Measurements from ENCODE around the gene GRAMD4.

Gene GRAMD4

DNA sequence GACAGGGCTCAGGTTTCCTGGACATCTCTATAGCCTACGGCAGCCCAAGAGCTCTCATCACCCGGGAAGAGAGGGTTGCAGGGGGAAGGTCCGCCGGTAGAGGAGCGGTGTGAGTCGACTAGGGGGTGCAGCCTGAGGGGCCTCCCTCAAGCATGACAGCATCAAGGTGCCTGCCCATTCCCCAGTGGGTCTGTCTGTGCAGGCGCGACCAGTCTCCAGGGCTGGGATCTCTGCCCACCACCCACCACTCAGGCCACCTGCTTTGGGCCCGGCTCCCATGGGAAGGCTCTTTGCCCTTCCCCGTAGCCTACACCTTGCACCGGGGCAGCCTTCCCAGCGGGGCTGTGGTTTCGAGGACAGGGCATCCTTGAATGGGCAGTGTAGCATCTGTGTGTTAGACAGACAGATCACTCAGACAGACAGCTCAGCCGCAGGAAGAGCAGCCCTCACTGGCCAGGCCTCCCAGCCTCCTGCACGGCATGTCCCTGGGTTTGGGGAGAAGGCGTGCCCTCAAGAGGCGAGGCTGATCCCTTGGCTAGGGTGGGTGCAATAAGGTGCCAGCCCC is 88.7 kb downstream of the GRAMD4 start:
- no peak for DNase-seq (ENCODE audit: low read depth in 3 of 3, low spot score in 1 of 3)

DNA sequence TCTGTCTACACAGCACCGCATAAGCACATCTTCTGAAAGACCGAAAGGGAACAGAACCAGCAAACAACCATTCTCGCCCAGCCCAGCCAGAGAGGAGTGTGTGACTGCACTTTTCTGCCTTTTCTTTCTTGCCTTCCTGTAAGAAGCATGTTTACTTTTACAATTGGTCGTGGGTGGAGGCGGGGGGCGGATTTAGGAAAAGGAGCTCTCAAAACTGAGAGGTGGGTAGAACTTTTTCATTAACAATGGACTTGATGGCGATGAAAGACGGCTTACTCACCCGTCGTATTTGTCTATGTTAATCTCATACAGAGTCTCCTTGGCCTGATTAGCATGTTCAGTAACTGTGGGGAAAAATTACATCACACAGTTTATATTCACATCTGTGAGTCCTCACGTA is 90.6 kb downstream of the GRAMD4 start:
- DNase-seq (ENCODE audit: low read depth in 3 of 3, low spot score in 1 of 3): no peak

DNA sequence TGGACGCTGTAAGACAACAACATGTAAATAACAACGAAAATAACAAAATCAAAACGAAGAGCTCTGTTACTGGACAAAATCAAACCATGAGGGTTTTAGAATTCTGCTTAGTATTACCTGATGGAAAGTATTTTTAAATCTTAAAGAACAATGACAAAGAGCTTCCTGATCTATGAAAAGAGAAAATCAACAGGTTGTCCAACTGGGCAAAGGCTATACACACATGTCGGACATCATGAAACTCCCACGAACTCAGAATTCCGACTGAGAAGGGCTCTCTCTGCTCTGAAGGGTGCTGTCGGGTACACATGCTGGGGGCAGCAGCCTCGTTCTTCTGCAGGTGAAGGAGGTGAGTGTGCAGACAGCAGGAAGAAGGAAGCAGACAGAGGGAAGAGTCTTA is 92.1 kb downstream of the GRAMD4 start:
- DNase-seq (ENCODE audit: low read depth in 3 of 3, low spot score in 1 of 3): no peak

DNA sequence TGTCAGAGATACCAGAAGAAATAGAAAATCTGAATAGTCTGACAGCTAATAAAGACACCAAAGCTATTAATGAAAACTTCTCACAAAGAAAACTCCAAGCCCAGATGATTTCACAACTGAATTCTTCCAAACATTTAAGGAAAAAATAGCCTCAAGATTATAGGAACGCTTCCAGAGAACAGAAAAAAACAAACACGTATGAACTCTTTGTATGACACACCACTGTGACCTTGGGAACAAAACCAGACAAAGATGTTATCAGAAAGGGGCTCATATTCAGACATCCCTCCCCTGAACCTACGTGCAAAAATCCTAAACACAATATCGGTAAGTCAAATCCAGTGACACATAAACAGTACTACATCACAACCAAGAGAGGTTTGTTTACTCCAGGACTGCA is 94.4 kb downstream of the GRAMD4 start:
- no peak for DNase-seq (ENCODE audit: low read depth in 3 of 3, low spot score in 1 of 3)

DNA sequence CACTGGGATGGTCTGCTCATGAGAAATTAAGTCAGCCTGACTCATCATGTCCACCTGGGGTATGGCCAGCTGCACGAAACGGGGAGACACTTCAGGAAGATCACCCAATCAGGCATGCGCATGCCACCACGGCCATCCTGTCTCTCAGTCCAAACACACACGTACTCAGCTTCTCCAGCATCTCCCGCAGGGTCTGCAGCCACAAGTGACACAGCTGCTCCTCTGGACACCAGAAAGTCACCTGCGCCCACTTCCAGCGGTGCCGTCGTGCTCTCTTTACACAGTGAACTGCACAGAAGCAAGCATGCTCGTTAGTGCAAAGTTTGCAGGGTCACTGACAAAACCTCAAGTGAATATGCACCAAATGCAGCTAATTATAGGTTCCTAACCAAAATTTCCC is 99.7 kb downstream of the GRAMD4 start:
- no peak for DNase-seq (ENCODE audit: low read depth in 3 of 3, low spot score in 1 of 3)

DNA sequence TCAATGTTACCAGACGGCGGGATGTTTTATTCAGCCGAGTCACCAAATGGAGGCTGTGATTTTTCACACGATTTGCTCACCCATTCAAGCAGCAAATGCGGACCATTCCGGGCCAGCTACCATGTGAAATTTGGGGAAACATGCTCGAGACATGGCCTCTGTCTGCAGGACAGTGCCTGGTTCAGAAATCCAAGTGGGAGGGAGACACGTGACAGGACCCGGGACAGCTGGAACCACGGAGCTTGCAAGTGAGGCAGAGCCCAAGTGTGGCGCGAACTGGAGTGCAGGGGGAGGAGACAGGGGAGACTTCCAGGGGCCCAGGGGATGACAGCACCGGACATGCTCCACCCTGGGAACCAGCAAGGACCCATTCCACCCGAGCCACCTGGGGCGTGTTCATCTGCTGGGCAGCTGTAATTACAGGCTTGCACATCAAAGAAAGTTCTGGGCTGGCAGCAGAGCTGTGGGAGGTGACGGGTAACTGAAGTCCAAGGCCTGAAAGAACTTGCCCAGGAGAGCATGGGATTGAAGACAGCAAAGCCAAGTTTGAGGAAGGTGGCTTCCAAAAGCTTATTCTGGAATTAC is 101.4 kb downstream of the GRAMD4 start:
- DNase-seq (ENCODE audit: low read depth in 3 of 3, low spot score in 1 of 3): no peak

DNA sequence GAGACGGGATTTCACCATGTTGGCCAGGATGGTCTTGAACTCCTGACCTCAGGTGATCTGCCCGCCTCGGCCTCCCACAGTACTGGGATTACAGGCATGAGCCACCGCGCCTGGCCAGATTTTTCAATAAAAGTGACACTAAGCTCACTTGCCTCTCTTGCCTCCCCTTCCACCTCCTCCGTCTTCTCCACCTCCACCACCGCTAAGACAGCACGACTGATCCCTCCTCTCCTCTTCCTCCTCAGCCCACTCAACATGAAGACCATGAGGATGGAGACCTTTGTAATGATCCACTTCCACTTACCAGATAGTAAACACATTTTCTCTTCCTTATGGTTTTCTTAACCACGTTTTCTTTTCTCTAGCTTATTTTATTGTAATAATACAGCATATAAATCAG is 103.7 kb downstream of the GRAMD4 start:
- DNase-seq (ENCODE audit: low read depth in 3 of 3, low spot score in 1 of 3): no peak

DNA sequence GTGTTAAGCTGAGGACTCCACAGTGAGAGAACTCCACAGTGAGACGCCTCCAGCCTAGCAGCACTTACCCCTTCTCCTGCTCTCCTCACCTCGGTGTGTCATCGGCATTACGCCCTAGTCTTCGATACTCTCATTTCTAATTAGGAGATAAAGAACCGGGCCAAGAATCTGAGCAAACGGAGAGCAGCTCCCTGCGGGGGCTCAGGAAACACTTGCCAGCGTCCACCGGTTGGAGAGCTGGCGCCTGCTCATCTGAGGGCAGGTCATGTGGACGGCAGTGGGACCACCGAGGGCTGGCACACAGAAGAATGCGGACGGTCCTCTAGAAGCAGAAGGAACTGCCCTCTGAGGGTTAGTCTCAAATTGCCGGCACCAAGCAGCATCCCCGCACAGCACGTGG is 104.9 kb downstream of the GRAMD4 start:
- no peak for DNase-seq (ENCODE audit: low read depth in 3 of 3, low spot score in 1 of 3)

DNA sequence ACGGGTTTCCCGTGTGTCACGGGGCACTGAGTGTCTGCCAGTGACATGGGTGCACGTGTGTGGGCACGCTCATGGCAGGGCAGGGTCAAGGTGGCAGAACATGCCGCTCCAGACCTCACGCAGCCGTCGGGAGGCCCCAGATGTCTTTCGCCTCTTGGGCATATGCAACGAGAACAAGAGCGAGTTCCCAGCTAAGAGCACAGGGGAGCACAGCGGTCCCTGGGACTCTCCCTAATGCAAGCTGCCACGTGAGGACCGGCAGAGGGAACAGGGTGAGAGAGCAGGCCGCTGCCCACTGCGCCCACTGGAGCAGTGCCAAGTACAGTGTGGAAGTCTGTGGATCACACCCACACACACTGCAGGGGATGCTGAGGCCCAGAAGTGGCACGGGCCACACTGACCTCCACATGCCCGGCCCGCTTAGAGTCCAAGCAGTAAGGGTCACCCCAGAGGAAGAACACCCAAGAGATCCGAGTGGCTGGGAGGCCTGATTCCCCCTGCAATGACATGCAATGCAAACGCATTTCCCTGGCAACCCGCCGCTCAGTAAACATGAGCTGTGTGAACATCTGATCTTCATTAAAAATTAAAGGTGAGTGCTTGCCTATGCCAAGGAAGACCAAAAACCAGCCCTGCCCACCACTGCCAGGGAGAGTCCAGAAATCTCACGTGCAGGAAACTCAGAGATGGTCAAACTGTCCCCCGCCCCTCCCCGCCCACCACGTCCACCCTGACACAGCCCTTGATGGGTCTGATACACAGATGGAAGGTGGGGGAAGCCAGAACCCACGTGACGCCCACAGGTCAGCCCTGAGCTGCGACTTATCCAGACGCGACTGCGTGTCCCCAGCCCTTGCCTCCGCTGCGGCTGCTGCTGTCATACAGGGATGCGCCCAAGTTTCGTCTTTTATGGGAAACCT is 106.1 kb downstream of the GRAMD4 start:
- DNase-seq (ENCODE audit: low read depth in 3 of 3, low spot score in 1 of 3): no peak

DNA sequence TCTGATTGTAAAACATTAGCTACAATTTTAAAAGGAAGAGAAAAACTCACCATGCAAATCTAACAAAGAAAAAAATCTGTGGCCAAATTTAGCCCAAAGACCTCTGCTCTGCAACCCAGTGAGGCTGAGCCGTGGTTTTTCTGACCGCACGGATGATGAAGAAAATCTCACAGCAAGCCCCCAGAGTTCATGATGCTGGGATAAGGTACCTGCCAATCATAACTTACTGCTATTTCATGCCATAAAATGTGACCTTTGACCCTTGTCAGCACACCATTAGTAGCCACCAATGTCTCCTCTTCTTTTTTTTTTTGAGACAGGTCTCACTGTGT is 106.8 kb downstream of the GRAMD4 start:
- DNase-seq (ENCODE audit: low read depth in 3 of 3, low spot score in 1 of 3): no peak

DNA sequence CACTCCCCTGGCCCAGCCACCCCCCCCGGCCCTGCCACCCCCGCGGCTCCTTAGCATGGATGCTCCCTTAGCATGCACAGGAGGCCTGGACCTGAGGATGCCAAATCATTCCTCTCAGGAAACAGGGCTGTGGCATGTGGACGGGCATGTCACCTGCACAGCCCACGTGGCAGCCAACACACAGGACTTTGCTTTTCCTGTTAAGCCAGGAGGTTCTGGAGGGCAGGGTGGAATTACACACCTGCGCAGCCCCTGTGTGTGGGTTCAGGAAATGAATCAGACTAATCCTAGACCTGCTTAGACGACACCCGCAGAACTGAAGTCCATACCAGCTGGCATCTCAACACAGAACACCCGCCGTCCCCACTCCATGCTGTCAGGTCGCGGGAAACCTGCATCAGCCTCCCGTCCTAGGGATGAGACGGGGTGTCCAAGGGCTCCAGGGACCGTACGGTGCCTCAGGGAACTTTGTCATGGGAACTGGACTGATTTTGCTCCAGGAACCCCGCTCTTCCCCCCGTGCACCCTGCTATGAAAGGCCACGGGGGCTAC is 107.7 kb downstream of the GRAMD4 start:
- no peak for DNase-seq (ENCODE audit: low read depth in 3 of 3, low spot score in 1 of 3)

DNA sequence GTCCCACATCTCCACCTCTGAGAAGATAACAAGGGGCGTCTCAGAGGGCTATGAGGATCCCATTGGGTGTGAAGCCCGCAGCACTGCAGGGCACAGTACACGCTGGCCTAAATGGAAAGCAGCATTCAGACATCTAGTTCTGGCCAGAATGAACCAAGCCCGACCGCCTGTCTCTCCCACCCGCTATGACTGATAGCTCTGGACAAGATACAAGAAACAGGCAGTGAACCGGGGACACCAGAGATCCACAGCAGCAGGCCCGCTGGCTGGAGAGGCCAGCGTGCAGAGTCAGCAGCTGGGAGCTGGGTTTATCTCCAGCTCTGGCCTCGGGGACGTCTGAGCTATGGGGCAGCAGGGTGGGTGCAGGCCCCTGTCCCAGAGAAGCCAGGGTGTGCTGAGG is 108.3 kb downstream of the GRAMD4 start:
- DNase-seq (ENCODE audit: low read depth in 3 of 3, low spot score in 1 of 3): no peak

Measured in stimulated activated CD4-positive, alpha-beta T cell treated with anti-CD3 and anti-CD28 coated beads, TNF-alpha, amount 100 ng/mL, for 1 hour (primary cell).